HepG2 (cell line): ENCODE data around the gene SEM1. TPM values are rescaled to one million over a fixed set of nuclear protein-coding genes. Genes with fewer than 3 reads are reported as not detected.
A peak's percentile ranks its signal among the peaks of the same experiment; 100 is the strongest.

Source experiments
- E2F5 ChIP-seq: sonication (generic); formaldehyde crosslinking; conservative IDR thresholded peaks from 2 replicates; pipeline ENCODE4 v1.4.0; 2020; ENCODE audit warnings: missing genetic modification reagents
- HOXA3 ChIP-seq: sonication (generic); formaldehyde crosslinking; IDR thresholded peaks from 2 replicates; pipeline ENCODE4 v1.5.0; 2020; ENCODE audit warnings: missing genetic modification reagents
- MYC ChIP-seq: sonication (generic); formaldehyde crosslinking; IDR thresholded peaks from 2 replicates; pipeline ENCODE4 v1.9.0; 2021; ENCODE audit warnings: missing genetic modification reagents, borderline replicate concordance
- PRDM10 ChIP-seq: sonication (generic); formaldehyde crosslinking; IDR thresholded peaks from 2 replicates; pipeline ENCODE4 v1.4.0; 2020; ENCODE audit warnings: low read depth, missing genetic modification reagents
- PTBP1 ChIP-seq: fragments of 200-400 bp; formaldehyde crosslinking; IDR thresholded peaks from 2 replicates; pipeline ENCODE4 v1.6.1; 2018; ENCODE audit warnings: low read length, low read depth; ENCODE audit not compliant: poor library complexity, severe bottlenecking
- SUZ12 ChIP-seq: fragments of 150-350 bp; IDR thresholded peaks from 2 replicates; pipeline ENCODE4 v1.6.1; 2014; ENCODE audit warnings: low read depth, low read length
- THRA ChIP-seq: sonication (generic); formaldehyde crosslinking; IDR thresholded peaks from 2 replicates; pipeline ENCODE4 v1.4.0; 2020; ENCODE audit warnings: missing genetic modification reagents, borderline replicate concordance
- THYN1 ChIP-seq: sonication (generic); formaldehyde crosslinking; IDR thresholded peaks from 2 replicates; pipeline ENCODE4 v1.8.1; 2023; ENCODE audit warnings: low read depth, mild to moderate bottlenecking, moderate library complexity, missing genetic modification reagents, borderline replicate concordance
- ZNF318 ChIP-seq: sonication (generic); formaldehyde crosslinking; IDR thresholded peaks from 2 replicates; pipeline ENCODE4 v1.4.0; 2020; ENCODE audit warnings: mild to moderate bottlenecking, missing genetic modification reagents
- ZNF33B ChIP-seq: sonication (generic); formaldehyde crosslinking; IDR thresholded peaks from 2 replicates; pipeline ENCODE4 v1.5.1; 2020; ENCODE audit warnings: mild to moderate bottlenecking, missing genetic modification reagents
- ZNF460 ChIP-seq: sonication (generic); formaldehyde crosslinking; IDR thresholded peaks from 2 replicates; pipeline ENCODE4 v1.5.1; 2020; ENCODE audit warnings: missing genetic modification reagents, mild to moderate bottlenecking, borderline replicate concordance
- polyA plus RNA-seq, 8 experiments: library from polyadenylated mRNA; depleted of rRNA in 3 of 8; stranded (reverse) in 7 of 8; unstranded in 1 of 8; fragments of >200 nt; fragmentation: Illumina TruSeq in 4 of 8; extraction: Trizol in 4 of 8; gene quantifications; 2 replicates each; pipeline versions ENCODE4 v1.2.1 to v1.2.3, GENCODE V29; 2011 to 2016; ENCODE audit warnings: low read depth in 4 of 8, missing spikeins in 1 of 8, mixed read lengths in 1 of 8; ENCODE audit not compliant: insufficient read depth in 1 of 8
- total RNA-seq, 5 experiments: library from RNA; depleted of rRNA; stranded (reverse); fragments of >200 nt; fragmentation: Illumina TruSeq; extraction: Trizol; gene quantifications; 2 replicates each; pipeline ENCODE4 v1.2.3, GENCODE V29; 2016; ENCODE audit warnings: low read depth in 1 of 5

SEM1 gene
- total and polyA plus RNA-seq, 2 of the 13 experiments (the other 11 are each of a cell fraction or from before 2014, with no cell fraction given) = 40.7 to 174 TPM

GRCh38 chr7:96709381-96710228 is at the start of gene SEM1 (continued):
- TF ChIP-seq HOXA3 (CRISPR knock-in tag) (peak; percentile 79), THYN1 (CRISPR knock-in tag) (no peak), PTBP1 (no peak), E2F5 (CRISPR knock-in tag) (peak; percentile 61; the same call in 1 of the 2 replicates), PRDM10 (CRISPR knock-in tag) (0 out of 2 replicates have a peak, but pooled peaks have one; percentile 34), ZNF33B (CRISPR knock-in tag) (0 out of 2 replicates have a peak, but pooled peaks have one; percentile 24), THRA (CRISPR knock-in tag) (no peak), SUZ12 (no peak; the same call in 1 of the 2 replicates), ZNF460 (no peak), MYC (CRISPR knock-in tag) (no peak; the same call in 1 of the 2 replicates), ZNF318 (CRISPR knock-in tag) (no peak)
